OCI-LY3 (cell line): ENCODE measurements around the gene THRB.

Experiments used
- H2AFZ ChIP-seq: fragments of 200-600, 300-600 bp; shearing (Covaris generic); 2 replicates; pipeline ENCODE4 v1.6.0; 2014; ENCODE audit warnings: antibody characterized with exemption, low read depth, low read length
- H3K27ac ChIP-seq: fragments of 200-600, 300-600 bp; sonication (generic); 2 replicates; pipeline ENCODE4 v1.5.1; 2014; ENCODE audit warnings: mild to moderate bottlenecking, low read length, moderate library complexity, mixed read lengths
- H3K27me3 ChIP-seq: fragments of 200-600, 300-600 bp; sonication (generic); 2 replicates; pipeline ENCODE4 v1.6.1; 2014; ENCODE audit warnings: low read depth, low read length, mixed read lengths
- H3K36me3 ChIP-seq: fragments of 200-600, 300-600 bp; sonication (generic); replicated peaks from 2 replicates; pipeline ENCODE3; 2014; ENCODE audit warnings: low read depth, low read length, mixed read lengths
- H3K4me1 ChIP-seq: fragments of 300-600, 200-600 bp; sonication (generic); 2 replicates; pipeline ENCODE4 v1.6.1; 2014; ENCODE audit warnings: low read length, mixed read lengths
- H3K4me2 ChIP-seq: fragments of 200-600, 300-600 bp; sonication (generic); 2 replicates; pipeline ENCODE4 v1.6.1; 2014; ENCODE audit warnings: low read length, mixed read lengths
- H3K4me3 ChIP-seq: fragments of 300-600, 200-600 bp; sonication (generic); 2 replicates; pipeline ENCODE4 v1.5.1; 2014; ENCODE audit warnings: antibody characterized with exemption, mild to moderate bottlenecking, low read length, moderate library complexity
- H3K79me2 ChIP-seq: fragments of 300-600, 200-600 bp; shearing (Covaris generic); 2 replicates; pipeline ENCODE4 v1.6.1; 2014; ENCODE audit warnings: mild to moderate bottlenecking, low read length, mixed read lengths
- H3K9ac ChIP-seq: fragments of 300-600, 200-600 bp; shearing (Covaris generic); 2 replicates; pipeline ENCODE4 v1.6.0; 2014; ENCODE audit warnings: mild to moderate bottlenecking, low read length, moderate library complexity
- H3K9me3 ChIP-seq: fragments of 200-600, 300-600 bp; shearing (Covaris generic); 2 replicates; pipeline ENCODE4 v1.6.1; 2014; ENCODE audit warnings: low read length, mixed read lengths; ENCODE audit not compliant: insufficient read depth
- H4K20me1 ChIP-seq: fragments of 200-600, 300-600 bp; sonication (generic); 2 replicates; pipeline ENCODE4 v1.6.1; 2016; ENCODE audit warnings: low read length, mixed read lengths; ENCODE audit not compliant: insufficient read depth
- CTCF ChIP-seq: fragments of 200-600, 300-600 bp; sonication (generic); IDR thresholded peaks from 2 replicates; pipeline ENCODE4 v1.5.1; 2014; ENCODE audit warnings: antibody characterized with exemption, low read length, low read depth
- EZH2phosphoT487 ChIP-seq: fragments of 200-600 bp; shearing (Covaris generic); IDR thresholded peaks from 2 replicates; pipeline ENCODE4 v1.6.1; 2018; ENCODE audit warnings: antibody characterized with exemption, mixed run types, low read depth

The THRB gene

GRCh38 chr3:24291646-24292045 lies 203.0 kb downstream of the THRB start:
- Histone ChIP-seq H3K4me1 (no peaks in the 10 kb centered on the region), H3K9ac (no peak overlapping the region), H3K27me3 (no peaks in the 10 kb centered on the region), H3K4me2 (no peak overlapping the region), H3K36me3 (no peaks in the 10 kb centered on the region), H4K20me1 (no peaks in the 10 kb centered on the region), H3K79me2 (no peaks in the 10 kb centered on the region), H3K27ac (no peak overlapping the region), H2AFZ (no peak overlapping the region), H3K4me3 (no peak overlapping the region), H3K9me3 (no peaks in the 10 kb centered on the region)
- no peak for TF ChIP-seq CTCF

GRCh38 chr3:24290596-24290995 lies 204.1 kb downstream of the THRB start:
- no peak overlapping the region for H3K27ac ChIP-seq
- no peak overlapping the region for H3K4me2 ChIP-seq
- H3K4me3 ChIP-seq: no peak overlapping the region
- H3K79me2 ChIP-seq: no peaks in the 10 kb centered on the region
- H3K27me3 ChIP-seq: no peaks in the 10 kb centered on the region
- H2AFZ ChIP-seq: no peak overlapping the region
- H4K20me1 ChIP-seq: no peaks in the 10 kb centered on the region
- H3K9ac ChIP-seq: no peak overlapping the region
- H3K36me3 ChIP-seq: no peaks in the 10 kb centered on the region
- TF ChIP-seq CTCF: no peak
- TF ChIP-seq EZH2phosphoT487: no peak
- no peaks in the 10 kb centered on the region for H3K4me1 ChIP-seq
- H3K9me3 ChIP-seq: no peaks in the 10 kb centered on the region

GRCh38 chr3:24288496-24289236 lies 206.0 kb downstream of the THRB start:
- no peak for TF ChIP-seq CTCF
- TF ChIP-seq EZH2phosphoT487: no peak
- Histone ChIP-seq H3K27ac (no peak overlapping the region), H4K20me1 (no peaks in the 10 kb centered on the region), H2AFZ (no peak overlapping the region), H3K4me3 (no peak overlapping the region), H3K36me3 (no peaks in the 10 kb centered on the region), H3K9ac (no peak overlapping the region), H3K4me1 (no peaks in the 10 kb centered on the region), H3K4me2 (no peak overlapping the region), H3K27me3 (no peaks in the 10 kb centered on the region), H3K79me2 (no peaks in the 10 kb centered on the region), H3K9me3 (no peaks in the 10 kb centered on the region)

GRCh38 chr3:24287755-24288450 lies 206.7 kb downstream of the THRB start:
- Histone ChIP-seq H3K27ac (no peak overlapping the region), H3K4me3 (no peak overlapping the region), H3K9me3 (no peaks in the 10 kb centered on the region), H3K4me2 (no peak overlapping the region), H3K27me3 (no peaks in the 10 kb centered on the region), H3K4me1 (no peaks in the 10 kb centered on the region), H3K9ac (no peak overlapping the region), H3K79me2 (no peaks in the 10 kb centered on the region), H3K36me3 (no peaks in the 10 kb centered on the region), H4K20me1 (no peaks in the 10 kb centered on the region), H2AFZ (no peak overlapping the region)
- TF ChIP-seq EZH2phosphoT487 (no peak), CTCF (no peak)
